Measurements from ENCODE around the gene OGFRL1. TPM values are rescaled to one million over a fixed set of nuclear protein-coding genes. Genes with fewer than 3 reads are reported as not detected.

OGFRL1 gene
- total and polyA plus RNA-seq, 2 of the 4 experiments (the other 2 are of a cell fraction), result 5.4 to 5.7 TPM

GRCh38 chr6:71245265-71246049 lies 43.2 kb upstream of the OGFRL1 start:
- H3K4me3 ChIP-seq (ENCODE audit: insufficient read depth, low read depth, low read length), result no peak overlapping the region
- no peak overlapping the region for H2BK20ac ChIP-seq (ENCODE audit: low read depth, low read length)
- no peak overlapping the region for H3K9ac ChIP-seq (ENCODE audit: low read depth, low read length)
- H4K20me1 ChIP-seq (ENCODE audit: insufficient read depth, low read length), result no peaks in the 10 kb centered on the region
- no peak overlapping the region for H2AK9ac ChIP-seq (replicated peaks; ENCODE audit: low read depth, low read length, poor library complexity)
- no peak overlapping the region for H3K14ac ChIP-seq (replicated peaks; ENCODE audit: low read depth, low read length)
- WGBS, 2 experiments (ENCODE audit: extremely low coverage in 2 of 2, insufficient read length in 1 of 2), result 92% methylated on average over 8 of the region's 31 CpGs; no CpG with 5 or more reads in 1 of the 2 experiments
- H2BK5ac ChIP-seq (ENCODE audit: low read depth, low read length, poor library complexity, severe bottlenecking), result no peak overlapping the region
- H2AFZ ChIP-seq (replicated peaks; ENCODE audit: low read length, poor library complexity), result no peak overlapping the region
- intact Hi-C loops (cut with micrococcal nuclease) (no loop called here), in situ Hi-C loops (cut with MboI; ENCODE audit: low sequenced_read_pairs) (no loop called here), dilution Hi-C loops (cut with HindIII; ENCODE audit: low sequenced_read_pairs, unreplicated experiment) (no loop called here)
- H2BK15ac ChIP-seq (ENCODE audit: low read depth, low read length), result no peak overlapping the region
- no peaks in the 10 kb centered on the region for H3K27me3 ChIP-seq (ENCODE audit: control insufficient read depth, insufficient read depth, low read length)
- H2BK120ac ChIP-seq (ENCODE audit: low read depth, low read length), result no peak overlapping the region
- no peak overlapping the region for H4K91ac ChIP-seq (ENCODE audit: insufficient read depth, low read depth, low read length)
- H3K23ac ChIP-seq (ENCODE audit: low read depth, low read length), result no peak overlapping the region
- H3K27ac ChIP-seq (ENCODE audit: insufficient read depth, low read length), result no peak overlapping the region
- no peaks in the 10 kb centered on the region for H3K79me1 ChIP-seq (ENCODE audit: low read depth in 1 of 2, low read length in 2 of 2)
- no peaks in the 10 kb centered on the region for H3K36me3 ChIP-seq (ENCODE audit: control insufficient read depth, insufficient read depth, low read length)
- H3K18ac ChIP-seq (ENCODE audit: low read depth, low read length), result no peak overlapping the region
- ChIA-PET CTCF (interaction anchor here (1.6 kb wide), 1 partner anchor 13 kb away, joined by 4 read pairs; no protein-coding TSS in a partner anchor), POLR2A (ENCODE audit: unreplicated experiment) (no interaction called here)
- no peak for DNase-seq
- peaks cover 7% of the 10 kb centered on the region for H3K4me1 ChIP-seq (ENCODE audit: control insufficient read depth, insufficient read depth, low read length)
- H4K8ac ChIP-seq (ENCODE audit: low read depth in 2 of 2, low read length in 2 of 2), result no peak overlapping the region
- H3K4me2 ChIP-seq (ENCODE audit: low read depth, low read length), result no peak overlapping the region
- no peak overlapping the region for H4K5ac ChIP-seq (ENCODE audit: low read depth, low read length)
- no peak overlapping the region for H3K4ac ChIP-seq (ENCODE audit: low read depth, low read length)
- no peak for ATAC-seq (ENCODE audit: low read depth)
- H3K9me3 ChIP-seq (ENCODE audit: control insufficient read depth, insufficient read depth, low read length), result 0 out of 2 replicates have a peak, but pooled peaks cover 2% of the 10 kb centered on the region
- peaks cover 2% of the 10 kb centered on the region; the same call in 1 of the 2 replicates for H3K9me1 ChIP-seq (ENCODE audit: insufficient read depth, low read length)
- 0 out of 2 replicates have a peak overlapping the region, but pooled peaks have one; percentile 13 for H2AK5ac ChIP-seq (ENCODE audit: low read depth, low read length)
- no TSS peak for BruUV-seq (replicated peaks)
- no peak overlapping the region for H3K56ac ChIP-seq (ENCODE audit: extremely low read depth, insufficient read depth, low read length)
- TF ChIP-seq RFX5 (IDR thresholded peaks at IDR 0.05; ENCODE audit: low read depth, low read length) (no peak), MAZ (IDR thresholded peaks at IDR 0.05; ENCODE audit: borderline replicate concordance, low read depth, low read length) (no peak), CTCF (conservative IDR thresholded peaks at IDR 0.05; ENCODE audit: low read depth, low read length) (no peak), RCOR1 (IDR thresholded peaks at IDR 0.05; ENCODE audit: insufficient replicate concordance, low read length) (no peak), MAFK (IDR thresholded peaks at IDR 0.05; ENCODE audit: low read depth, low read length) (no peak), MXI1 (IDR thresholded peaks at IDR 0.05; ENCODE audit: borderline replicate concordance, low read depth, low read length) (no peak), FOS (IDR thresholded peaks at IDR 0.05; ENCODE audit: low read depth, low read length) (no peak), ELK1 (IDR thresholded peaks at IDR 0.05; ENCODE audit: borderline replicate concordance, low read depth, low read length) (no peak), BHLHE40 (IDR thresholded peaks at IDR 0.05; ENCODE audit: low read depth, low read length) (no peak), CHD1 (IDR thresholded peaks at IDR 0.05; ENCODE audit: low read depth, low read length) (no peak), NFE2L2 (IDR thresholded peaks at IDR 0.05; ENCODE audit: low read depth, low read length) (no peak), POLR2A (IDR thresholded peaks at IDR 0.05; ENCODE audit: low read depth, low read length) (no peak), SMC3 (IDR thresholded peaks at IDR 0.05; ENCODE audit: low read depth, low read length) (no peak), RAD21 (IDR thresholded peaks at IDR 0.05; ENCODE audit: low read length) (no peak)
- TF ChIP-seq, protein P1, sequence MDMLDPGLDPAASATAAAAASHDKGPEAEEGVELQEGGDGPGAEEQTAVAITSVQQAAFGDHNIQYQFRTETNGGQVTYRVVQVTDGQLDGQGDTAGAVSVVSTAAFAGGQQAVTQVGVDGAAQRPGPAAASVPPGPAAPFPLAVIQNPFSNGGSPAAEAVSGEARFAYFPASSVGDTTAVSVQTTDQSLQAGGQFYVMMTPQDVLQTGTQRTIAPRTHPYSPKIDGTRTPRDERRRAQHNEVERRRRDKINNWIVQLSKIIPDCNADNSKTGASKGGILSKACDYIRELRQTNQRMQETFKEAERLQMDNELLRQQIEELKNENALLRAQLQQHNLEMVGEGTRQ (IDR thresholded peaks at IDR 0.05; ENCODE audit: low read depth, low read length), result no peak
